Activated CD8-positive, alpha-beta T cell treated with anti-CD3 and anti-CD28 coated beads for 36 hours (primary cell): ENCODE data around the gene UBAC1. TPM values are rescaled to one million over a fixed set of nuclear protein-coding genes. Genes with fewer than 3 reads are reported as not detected.

ENCODE experiments used
- ATAC-seq: fragments of 200-7000 bp; cut with Tn5 transposase; one replicate; pipeline ENCODE4 v1.10.0; 2021; ENCODE audit warnings: mild to moderate bottlenecking, moderate library complexity
- CTCF ChIA-PET: fragments of 350-600 bp; sonication (Branson Sonifier 250); formaldehyde crosslinking; loops from one replicate; lab custom pipeline; 2021; ENCODE audit warnings: antibody characterized with exemption; lab: Charles Lee
- POLR2A ChIA-PET: fragments of 350-600 bp; sonication (Branson Sonifier 250); formaldehyde crosslinking; loops from one replicate; lab custom pipeline; 2021; ENCODE audit warnings: antibody characterized with exemption; lab: Charles Lee
- DNase-seq: peaks from one replicate; pipeline ENCODE4 v3.0.0-alpha.2; 2020
- H3K27ac Mint-ChIP-seq: one replicate; pipeline ENCODE4 v1.8.0; 2021; ENCODE audit warnings: mild to moderate bottlenecking, mixed read lengths
- H3K27me3 Mint-ChIP-seq: one replicate; pipeline ENCODE4 v1.8.0; 2021; ENCODE audit warnings: mixed read lengths
- H3K36me3 Mint-ChIP-seq: one replicate; pipeline ENCODE4 v1.8.0; 2021; ENCODE audit warnings: low read depth, mixed read lengths
- H3K4me1 Mint-ChIP-seq: one replicate; pipeline ENCODE4 v1.8.0; 2021; ENCODE audit warnings: low read depth, mixed read lengths
- H3K4me3 Mint-ChIP-seq: one replicate; pipeline ENCODE4 v1.8.0; 2021; ENCODE audit warnings: mild to moderate bottlenecking, moderate library complexity, mixed read lengths
- H3K9me3 Mint-ChIP-seq: one replicate; pipeline ENCODE4 v1.8.0; 2021; ENCODE audit warnings: mixed read lengths
- CTCF ChIP-seq: fragments of 200-600 bp; IDR thresholded peaks from one replicate; pipeline ENCODE4 v1.8.0; 2022; ENCODE audit warnings: antibody characterized with exemption, mild to moderate bottlenecking
- intact Hi-C: fragments of 100-400 bp; cut with micrococcal nuclease; formaldehyde crosslinking; loops from one replicate; pipeline ENCODE4 v1.10.0; 2022
- total RNA-seq, 2 experiments: library from RNA; stranded (reverse); gene quantifications; one replicate each; pipeline ENCODE4 v1.2.3, GENCODE V29; 2021

Gene UBAC1
- total RNA-seq, 2 experiments from 2014 or later, result 32.4 to 34.3 TPM

- ATAC-seq (peak; percentile 8), DNase-seq (no peak)
- intact Hi-C loops, result no loop called here
- Mint-ChIP-seq H3K27me3 (no peaks in the 10 kb centered on the region), H3K36me3 (no peaks in the 10 kb centered on the region), H3K9me3 (no peaks in the 10 kb centered on the region), H3K4me3 (peak overlapping the region; percentile 48), H3K27ac (peak overlapping the region; percentile 82), H3K4me1 (peaks cover 65% of the 10 kb centered on the region)
- CTCF ChIA-PET, result interaction anchor here (2.1 kb wide), 1 partner anchor 23 kb away, joined by 8 read pairs; no protein-coding TSS in a partner anchor
- POLR2A ChIA-PET, result no interaction called here
- TF ChIP-seq CTCF, result no peak
Observed at GRCh38 chr9:135887021-135887507, 74.1 kb downstream of the UBAC1 start.

GRCh38 chr9:135886147-135886981 lies 74.8 kb downstream of the UBAC1 start:
- H3K9me3 Mint-ChIP-seq, result no peaks in the 10 kb centered on the region
- ATAC-seq, result no peak
- ChIA-PET CTCF (interaction anchor here (2.1 kb wide), 1 partner anchor 22 kb away, joined by 8 read pairs; no protein-coding TSS in a partner anchor), POLR2A (no interaction called here)
- H3K36me3 Mint-ChIP-seq, result no peaks in the 10 kb centered on the region
- no peak for DNase-seq
- TF ChIP-seq CTCF, result no peak
- no peaks in the 10 kb centered on the region for H3K27me3 Mint-ChIP-seq
- intact Hi-C loops, result no loop called here
- peak overlapping the region; percentile 56 for H3K27ac Mint-ChIP-seq
- peaks cover 60% of the 10 kb centered on the region for H3K4me1 Mint-ChIP-seq
- H3K4me3 Mint-ChIP-seq, result peak overlapping the region; percentile 48

GRCh38 chr9:135885100-135885853 lies 75.9 kb downstream of the UBAC1 start:
- CTCF ChIA-PET, result interaction anchor here (2.1 kb wide), 1 partner anchor 21 kb away, joined by 8 read pairs; no protein-coding TSS in a partner anchor
- Mint-ChIP-seq H3K27ac (peak overlapping the region; percentile 39), H3K4me3 (no peak overlapping the region)

GRCh38 chr9:135884328-135885035 lies 76.7 kb downstream of the UBAC1 start:
- no peaks in the 10 kb centered on the region for H3K36me3 Mint-ChIP-seq
- intact Hi-C loops, result no loop called here
- no peak for ATAC-seq
- TF ChIP-seq CTCF, result no peak
- H3K9me3 Mint-ChIP-seq, result no peaks in the 10 kb centered on the region
- no peak overlapping the region for H3K27ac Mint-ChIP-seq
- ChIA-PET POLR2A (no interaction called here), CTCF (interaction anchor here (0.6 kb wide), 1 partner anchor 841 kb away, joined by 3 read pairs; no protein-coding TSS in a partner anchor)
- no peaks in the 10 kb centered on the region for H3K27me3 Mint-ChIP-seq
- H3K4me3 Mint-ChIP-seq, result no peak overlapping the region
- DNase-seq, result no peak
- peaks cover 55% of the 10 kb centered on the region for H3K4me1 Mint-ChIP-seq

More at GRCh38 chr9:135885100-135885853, 75.9 kb downstream of the UBAC1 start:
- H3K27me3 Mint-ChIP-seq, result no peaks in the 10 kb centered on the region
- no peak for TF ChIP-seq CTCF
- ATAC-seq (no peak), DNase-seq (no peak)
- H3K36me3 Mint-ChIP-seq, result no peaks in the 10 kb centered on the region
- POLR2A ChIA-PET, result no interaction called here
- H3K4me1 Mint-ChIP-seq, result peaks cover 58% of the 10 kb centered on the region
- intact Hi-C loops, result no loop called here
- H3K9me3 Mint-ChIP-seq, result no peaks in the 10 kb centered on the region
